AG09309 (cell line): ENCODE data around the gene PTPRM.

Experiments
- DNase-seq: peaks from one replicate; pipeline ENCODE4 v3.0.0-alpha.2; 2010; ENCODE audit warnings: low read depth
- H3K4me3 ChIP-seq: 2 replicates; pipeline ENCODE4 v1.5.1; 2011; ENCODE audit warnings: mild to moderate bottlenecking, low read depth, low read length, moderate library complexity; ENCODE audit not compliant: control insufficient read depth
- TF ChIP-seq, protein P1 (sequence below): IDR thresholded peaks from 2 replicates; pipeline ENCODE4 v1.5.1; 2011; ENCODE audit warnings: mild to moderate bottlenecking, low read depth, low read length, inconsistent platforms; ENCODE audit not compliant: insufficient read depth, control insufficient read depth; ENCODE audit errors: missing control alignments

Gene PTPRM

DNA sequence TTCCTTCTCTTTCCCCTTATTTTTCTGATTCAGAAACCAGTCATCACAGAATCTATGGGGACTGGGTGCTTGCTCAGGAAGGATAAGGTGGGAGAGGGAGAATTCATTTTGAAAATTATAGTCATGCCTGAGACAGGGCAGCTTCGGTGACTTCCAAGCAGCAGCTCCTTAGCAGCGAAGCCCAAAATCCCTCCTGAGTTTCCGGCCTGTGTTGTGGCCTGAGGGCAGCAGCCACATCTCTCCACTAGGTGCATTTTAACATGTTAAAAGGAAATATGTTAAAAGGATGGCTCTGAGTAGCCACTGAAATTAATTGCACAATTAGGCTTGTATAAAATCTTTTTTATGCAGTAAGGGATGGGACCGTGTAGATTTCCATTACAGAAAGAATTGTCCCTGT lies 835.1 kb downstream of the PTPRM start:
- no peak for DNase-seq
- TF ChIP-seq, protein P1, sequence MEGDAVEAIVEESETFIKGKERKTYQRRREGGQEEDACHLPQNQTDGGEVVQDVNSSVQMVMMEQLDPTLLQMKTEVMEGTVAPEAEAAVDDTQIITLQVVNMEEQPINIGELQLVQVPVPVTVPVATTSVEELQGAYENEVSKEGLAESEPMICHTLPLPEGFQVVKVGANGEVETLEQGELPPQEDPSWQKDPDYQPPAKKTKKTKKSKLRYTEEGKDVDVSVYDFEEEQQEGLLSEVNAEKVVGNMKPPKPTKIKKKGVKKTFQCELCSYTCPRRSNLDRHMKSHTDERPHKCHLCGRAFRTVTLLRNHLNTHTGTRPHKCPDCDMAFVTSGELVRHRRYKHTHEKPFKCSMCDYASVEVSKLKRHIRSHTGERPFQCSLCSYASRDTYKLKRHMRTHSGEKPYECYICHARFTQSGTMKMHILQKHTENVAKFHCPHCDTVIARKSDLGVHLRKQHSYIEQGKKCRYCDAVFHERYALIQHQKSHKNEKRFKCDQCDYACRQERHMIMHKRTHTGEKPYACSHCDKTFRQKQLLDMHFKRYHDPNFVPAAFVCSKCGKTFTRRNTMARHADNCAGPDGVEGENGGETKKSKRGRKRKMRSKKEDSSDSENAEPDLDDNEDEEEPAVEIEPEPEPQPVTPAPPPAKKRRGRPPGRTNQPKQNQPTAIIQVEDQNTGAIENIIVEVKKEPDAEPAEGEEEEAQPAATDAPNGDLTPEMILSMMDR: no peak
- H3K4me3 ChIP-seq: no peak overlapping the region

DNA sequence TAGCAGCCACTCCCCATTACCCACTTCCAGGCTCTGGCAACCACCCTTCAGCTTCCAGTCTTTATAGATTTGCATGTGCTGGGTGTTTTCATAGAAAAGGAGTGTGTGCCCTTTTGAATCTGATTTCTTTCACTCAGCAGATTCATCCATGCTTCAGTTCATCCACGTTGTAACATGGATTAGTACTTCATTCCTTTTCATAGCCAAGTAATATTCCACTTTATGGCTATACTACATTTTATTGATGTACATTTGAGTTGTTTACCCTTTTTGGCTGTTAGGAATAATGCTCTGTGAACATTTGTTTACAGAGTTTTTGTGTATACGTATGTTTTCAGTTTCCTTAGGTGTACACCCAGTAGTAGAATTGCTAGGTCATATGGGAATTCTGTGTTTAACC lies 836.6 kb downstream of the PTPRM start:
- TF ChIP-seq, protein P1: no peak
- DNase-seq: no peak
- H3K4me3 ChIP-seq: no peak overlapping the region

DNA sequence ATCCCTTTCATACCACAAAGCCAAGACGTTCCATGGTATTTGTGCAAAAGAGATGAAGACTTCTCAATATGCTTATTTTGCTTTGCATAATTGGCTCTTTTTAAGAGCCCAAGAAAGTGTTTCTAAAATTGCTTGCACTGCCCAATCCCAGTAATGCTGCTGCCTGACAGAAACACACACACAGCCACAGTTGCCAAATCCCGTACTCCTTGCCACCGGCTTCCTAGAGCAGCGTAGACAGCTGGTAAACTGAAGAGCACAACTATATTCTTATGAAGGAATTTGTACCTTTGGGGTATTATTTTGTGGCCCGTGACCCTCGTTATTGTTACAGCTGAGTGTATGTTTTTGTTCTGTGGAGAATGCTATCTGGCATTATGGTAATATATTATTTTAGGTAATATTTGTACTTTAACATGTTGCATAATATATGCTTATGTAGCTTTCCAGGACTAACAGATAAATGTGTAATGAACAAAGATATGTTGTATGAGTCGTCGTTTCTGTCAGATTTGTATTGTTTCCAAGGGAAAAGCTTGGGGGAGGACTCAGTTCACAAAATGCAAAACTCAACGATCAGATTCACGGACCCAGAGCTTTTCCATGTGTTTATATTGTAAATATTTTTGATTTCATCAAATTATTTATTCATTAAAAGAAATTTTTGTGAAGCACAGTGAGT lies 839.2 kb downstream of the PTPRM start:
- no peak for DNase-seq

DNA sequence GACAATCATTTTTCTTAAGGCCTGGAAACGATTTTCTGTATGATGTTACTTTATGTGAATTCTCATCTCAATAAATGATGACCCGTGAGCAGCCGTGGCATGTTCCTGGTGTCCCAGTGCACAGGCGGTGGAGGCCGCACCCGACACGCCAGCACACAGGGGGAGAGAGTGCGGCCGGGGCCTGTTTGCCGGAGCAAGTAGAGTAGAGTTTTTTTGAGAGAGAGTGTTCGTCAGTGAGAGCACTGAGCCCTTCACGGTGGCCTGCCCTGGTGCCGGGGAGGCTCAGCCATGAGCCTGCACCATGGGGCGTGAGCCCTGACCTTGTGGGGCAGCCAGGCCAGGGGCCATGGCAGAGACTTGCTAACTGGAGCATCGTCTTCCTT lies 839.7 kb downstream of the PTPRM start:
- no peak for DNase-seq
- H3K4me3 ChIP-seq: no peak overlapping the region
- TF ChIP-seq, protein P1: no peak

More for the DNA sequence above, 839.2 kb downstream of the PTPRM start:
- TF ChIP-seq, protein P1: no peak
- H3K4me3 ChIP-seq: no peak overlapping the region

DNA sequence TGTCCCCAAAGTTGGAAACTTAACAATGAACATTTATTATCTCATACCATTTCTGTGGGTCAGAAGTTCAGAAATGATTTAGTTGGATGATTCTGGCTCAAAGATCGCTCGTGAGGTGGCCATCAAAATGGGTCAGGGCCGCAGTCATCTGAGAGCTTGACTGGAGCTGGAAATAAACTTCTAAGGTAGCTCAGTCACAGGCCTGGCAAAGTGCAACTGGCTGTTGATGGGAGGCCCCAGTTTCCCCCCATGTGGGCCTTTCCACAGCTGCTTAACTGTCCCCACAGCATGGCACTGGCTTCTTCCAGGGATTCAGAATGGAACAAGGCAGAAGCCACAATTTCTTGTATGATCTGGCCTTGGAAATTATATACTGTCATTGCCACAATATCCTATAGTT lies 842.0 kb downstream of the PTPRM start:
- no peak overlapping the region for H3K4me3 ChIP-seq
- DNase-seq: no peak
- TF ChIP-seq, protein P1: no peak

DNA sequence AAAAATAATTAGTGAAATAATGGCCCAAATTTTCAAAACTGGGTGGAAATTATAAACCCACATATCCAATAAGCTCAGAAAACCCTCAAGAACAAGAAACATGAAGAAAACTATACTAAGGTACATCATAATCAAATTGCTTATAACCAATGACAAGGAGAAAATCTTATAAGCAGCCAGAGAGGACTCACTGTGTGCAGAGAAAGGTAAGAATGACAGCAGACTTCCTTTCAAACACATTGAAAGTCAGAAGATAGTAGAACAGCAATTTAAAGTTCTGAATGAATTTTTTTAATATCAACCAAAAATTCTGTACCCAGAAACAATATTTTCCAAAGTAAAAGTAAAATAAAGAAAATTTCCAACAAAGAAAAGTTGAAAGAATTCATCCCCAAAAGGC lies 844.4 kb downstream of the PTPRM start:
- DNase-seq: no peak
- TF ChIP-seq, protein P1: no peak
- H3K4me3 ChIP-seq: no peak overlapping the region
